NCI-H1092 treated with DMSO at 0.1 percent for 48 hours (cell line): ENCODE measurements around the gene NPEPPS.
"Not testable (repeated sequence)": the region's sequence is repeated elsewhere in the genome, so short reads cannot be mapped to it uniquely, and the experiment has no call there.

ENCODE experiments used
- DNase-seq: peaks from one replicate; lab custom pipeline; 2025; lab: John Stamatoyannopoulos, UW

NPEPPS gene, protein sequence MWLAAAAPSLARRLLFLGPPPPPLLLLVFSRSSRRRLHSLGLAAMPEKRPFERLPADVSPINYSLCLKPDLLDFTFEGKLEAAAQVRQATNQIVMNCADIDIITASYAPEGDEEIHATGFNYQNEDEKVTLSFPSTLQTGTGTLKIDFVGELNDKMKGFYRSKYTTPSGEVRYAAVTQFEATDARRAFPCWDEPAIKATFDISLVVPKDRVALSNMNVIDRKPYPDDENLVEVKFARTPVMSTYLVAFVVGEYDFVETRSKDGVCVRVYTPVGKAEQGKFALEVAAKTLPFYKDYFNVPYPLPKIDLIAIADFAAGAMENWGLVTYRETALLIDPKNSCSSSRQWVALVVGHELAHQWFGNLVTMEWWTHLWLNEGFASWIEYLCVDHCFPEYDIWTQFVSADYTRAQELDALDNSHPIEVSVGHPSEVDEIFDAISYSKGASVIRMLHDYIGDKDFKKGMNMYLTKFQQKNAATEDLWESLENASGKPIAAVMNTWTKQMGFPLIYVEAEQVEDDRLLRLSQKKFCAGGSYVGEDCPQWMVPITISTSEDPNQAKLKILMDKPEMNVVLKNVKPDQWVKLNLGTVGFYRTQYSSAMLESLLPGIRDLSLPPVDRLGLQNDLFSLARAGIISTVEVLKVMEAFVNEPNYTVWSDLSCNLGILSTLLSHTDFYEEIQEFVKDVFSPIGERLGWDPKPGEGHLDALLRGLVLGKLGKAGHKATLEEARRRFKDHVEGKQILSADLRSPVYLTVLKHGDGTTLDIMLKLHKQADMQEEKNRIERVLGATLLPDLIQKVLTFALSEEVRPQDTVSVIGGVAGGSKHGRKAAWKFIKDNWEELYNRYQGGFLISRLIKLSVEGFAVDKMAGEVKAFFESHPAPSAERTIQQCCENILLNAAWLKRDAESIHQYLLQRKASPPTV

DNA sequence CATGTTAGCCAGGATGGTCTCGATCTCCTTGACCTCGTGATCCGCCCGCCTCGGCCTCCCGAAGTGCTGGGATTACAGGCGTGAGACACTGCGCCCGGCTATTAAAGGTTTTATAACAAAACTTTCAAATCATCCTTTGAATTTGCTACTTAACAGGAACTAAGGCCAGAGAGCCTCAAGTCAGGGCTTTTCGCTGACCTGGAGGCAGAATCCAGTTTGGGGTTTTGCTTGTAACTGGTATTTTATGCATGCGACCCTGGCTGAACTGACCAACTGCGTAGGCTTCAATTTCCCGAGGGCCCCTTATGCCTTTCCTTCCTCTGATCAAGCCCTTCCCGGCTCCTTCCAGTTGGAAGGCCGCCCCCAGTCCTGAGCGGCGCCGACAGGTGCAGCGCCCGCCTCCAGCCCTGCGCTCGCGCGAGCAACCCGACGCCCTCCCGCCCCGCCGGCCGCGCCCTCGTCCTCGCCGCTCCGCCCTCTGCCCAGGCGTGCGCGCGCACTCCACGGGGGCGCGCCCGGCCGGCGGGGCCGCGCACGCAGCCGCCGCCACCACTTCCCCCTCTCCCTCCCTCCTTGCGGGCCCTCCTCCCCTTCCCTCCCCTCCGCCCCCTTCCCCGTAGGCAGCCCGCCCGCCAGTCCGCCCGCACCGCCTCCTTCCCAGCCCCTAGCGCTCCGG, at the start of gene NPEPPS:
TSS of gene NPEPPS (plus strand) at position 552 of the 676 bp plus-strand sequence. CDS start 193 bp downstream, outside the sequence.
- DNase-seq, result peak; percentile 75

DNA sequence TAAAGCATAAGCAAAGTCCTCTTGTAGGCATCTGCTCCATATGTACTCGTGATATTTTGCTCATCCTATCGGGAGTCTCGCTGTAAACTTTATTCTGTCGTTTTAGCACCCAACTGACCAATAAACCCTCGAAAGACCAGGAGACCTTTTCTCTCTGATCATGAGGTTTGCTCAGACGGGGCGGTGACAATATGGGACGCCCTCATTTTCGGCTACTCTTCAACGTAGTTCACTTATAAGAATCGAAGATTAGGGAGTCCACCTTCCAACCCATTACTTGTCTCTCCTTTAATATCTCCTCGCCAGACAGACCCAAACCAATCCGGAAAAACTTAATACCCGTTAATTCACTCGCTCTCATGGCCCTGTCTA, 39.1 kb upstream of the NPEPPS start:
- not testable (repeated sequence) for DNase-seq

DNA sequence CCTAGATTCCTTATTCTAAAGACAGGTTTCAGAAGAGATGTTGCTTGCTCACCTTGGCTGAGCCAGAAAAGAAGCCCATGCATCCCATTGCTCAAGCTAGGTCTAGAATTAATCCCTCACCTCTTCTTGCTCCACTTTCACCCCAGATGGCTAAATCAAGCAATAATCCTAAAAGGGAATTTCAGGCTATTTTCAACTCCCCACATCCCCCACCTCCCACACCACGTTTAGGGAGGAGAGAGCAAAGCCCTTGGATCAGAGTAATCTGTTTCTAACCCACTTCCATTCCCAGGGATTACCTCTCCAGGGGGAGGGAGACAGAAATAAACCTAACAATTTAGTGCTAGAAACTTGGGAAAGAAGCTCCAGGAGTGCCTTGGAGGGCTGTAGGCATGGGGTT, 31.8 kb upstream of the NPEPPS start:
- not testable (repeated sequence) for DNase-seq

DNA sequence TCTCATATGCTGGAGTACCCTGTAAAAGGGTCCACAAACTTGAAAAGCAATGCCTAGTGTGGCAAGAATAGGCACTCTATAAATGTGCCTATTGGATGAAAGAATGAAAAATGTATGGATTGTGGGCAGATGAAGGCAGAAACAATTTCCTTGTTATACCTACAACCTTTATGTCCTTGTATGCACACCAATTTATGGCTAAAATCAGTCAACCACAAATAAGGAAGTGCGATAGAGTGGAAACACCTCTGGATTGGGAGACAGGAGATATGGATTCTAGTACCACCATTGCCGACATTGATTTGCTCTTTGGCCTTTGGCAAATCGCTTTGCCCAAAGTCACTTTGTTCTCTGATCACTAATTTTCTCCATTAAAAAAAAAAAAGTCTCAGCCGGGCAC, 31.4 kb upstream of the NPEPPS start:
- not testable (repeated sequence) for DNase-seq

DNA sequence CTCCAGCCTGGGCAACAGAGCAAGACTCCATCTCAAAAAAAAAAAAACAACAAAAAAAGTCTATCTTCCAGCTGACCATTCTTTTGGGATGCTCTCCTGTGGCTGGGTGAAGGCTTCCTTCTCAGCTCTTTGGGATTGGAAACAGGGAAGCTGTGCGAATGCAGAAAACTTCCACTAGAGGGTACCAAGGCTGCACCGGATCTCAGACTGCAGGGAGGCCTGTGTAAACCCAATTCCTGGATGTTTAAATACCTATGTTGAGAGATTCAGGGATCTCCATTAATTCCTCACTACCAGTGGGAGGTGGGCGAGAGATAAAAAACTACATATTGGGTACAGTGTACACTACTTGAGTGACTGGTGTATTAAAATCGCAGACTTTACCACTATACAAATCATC, 30.3 kb upstream of the NPEPPS start:
- DNase-seq, result peak; percentile 1

DNA sequence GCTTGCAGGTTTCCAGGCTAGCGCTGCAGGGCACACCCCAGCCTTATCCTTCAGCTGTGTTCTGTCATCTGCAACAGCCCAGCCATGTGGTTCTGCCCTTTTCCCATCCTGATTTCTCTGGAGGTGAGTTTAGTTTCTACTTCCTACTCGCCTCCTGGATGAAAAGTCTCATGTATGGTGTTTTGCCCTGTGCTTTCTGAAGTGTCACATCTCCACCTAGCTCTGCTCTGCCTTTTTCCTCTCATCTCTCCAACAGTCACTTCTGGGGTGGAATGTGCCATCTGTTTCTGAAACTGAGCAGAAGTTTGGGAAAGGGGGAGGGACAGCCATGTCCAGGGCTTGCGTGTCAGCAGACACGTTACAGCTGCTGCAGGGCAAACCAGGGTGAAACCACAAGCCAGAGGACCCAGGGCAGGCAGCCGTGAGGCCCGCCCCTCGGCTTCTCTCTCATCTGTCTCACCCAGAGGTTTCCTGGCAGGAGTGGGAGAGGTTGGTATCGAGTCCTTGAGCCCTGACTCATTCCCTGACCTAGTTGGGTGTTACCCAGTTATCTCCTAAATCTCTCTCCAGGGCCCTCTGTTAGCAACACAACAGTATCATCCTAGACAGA, 28.7 kb upstream of the NPEPPS start:
- not testable (repeated sequence) for DNase-seq

DNA sequence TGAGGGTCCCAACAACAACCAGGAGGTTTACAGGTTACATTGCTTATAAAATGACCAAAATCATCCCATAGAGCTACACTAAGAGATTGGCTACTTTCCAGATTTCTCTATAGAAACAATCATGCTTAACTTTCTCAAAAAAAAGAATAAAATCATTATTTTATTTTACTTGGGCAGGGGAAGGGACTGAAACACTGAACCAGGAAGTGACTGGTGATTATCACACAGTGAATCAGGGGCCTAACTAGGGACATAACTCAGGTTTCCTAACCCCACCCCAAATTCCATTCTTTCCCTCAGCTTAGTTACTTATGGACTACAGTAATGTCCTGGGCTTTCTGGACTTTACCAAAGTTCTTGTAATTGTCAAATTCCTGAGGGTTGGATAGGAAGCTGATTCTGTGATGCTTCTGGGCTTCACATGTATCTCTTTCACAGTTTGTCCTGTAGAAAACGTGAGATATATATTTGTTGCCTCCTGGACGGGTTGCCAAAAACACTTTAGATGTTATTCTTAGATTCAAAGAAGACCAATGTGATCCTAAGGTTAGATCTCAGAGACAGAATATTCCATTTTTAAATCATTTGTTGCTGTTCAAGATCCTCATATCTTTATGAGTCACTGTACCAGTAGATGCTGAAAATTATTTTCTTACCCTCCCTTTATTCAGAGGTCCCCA, 28.0 kb upstream of the NPEPPS start:
- not testable (repeated sequence) for DNase-seq

DNA sequence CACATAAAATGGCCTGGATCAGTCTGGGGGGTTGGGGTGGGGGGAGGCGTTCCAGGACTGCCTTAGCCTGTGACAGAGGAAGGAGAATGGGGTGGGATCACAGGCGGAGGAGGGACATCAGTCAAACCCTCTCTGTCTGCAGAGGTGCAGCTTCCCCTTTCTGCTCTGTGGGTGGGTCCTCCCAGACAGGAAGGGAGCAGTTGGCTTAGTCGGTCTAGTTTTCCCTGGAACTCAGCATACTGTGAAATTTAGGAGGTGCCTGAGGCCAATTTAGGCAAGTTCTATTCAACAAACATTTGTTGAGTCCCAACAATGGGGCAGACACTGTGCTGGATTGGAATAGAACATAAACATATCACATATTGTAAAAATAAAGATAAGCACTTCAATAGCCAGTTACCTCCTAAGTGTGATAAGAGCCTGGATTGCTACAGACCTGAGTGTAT, 19.2 kb upstream of the NPEPPS start:
- DNase-seq, result not testable (repeated sequence)

DNA sequence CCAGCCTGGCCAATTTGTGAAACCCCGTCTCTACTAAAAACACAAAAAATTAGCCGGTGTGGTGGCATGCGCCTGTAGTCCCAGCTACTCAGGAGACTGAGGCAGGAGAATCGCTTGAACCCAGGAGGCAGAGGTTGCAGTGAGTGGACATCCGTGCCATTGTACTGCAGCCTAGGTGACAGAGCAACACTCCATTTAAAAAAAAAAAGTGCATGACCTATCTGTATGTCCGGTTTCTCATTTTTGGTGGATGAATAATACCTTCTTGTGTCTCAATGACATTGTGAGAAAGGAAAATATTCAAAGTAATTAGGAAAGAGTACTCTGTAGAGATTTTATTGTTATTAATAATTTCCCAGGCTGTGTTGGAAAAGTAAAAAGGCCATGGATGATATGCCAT, 17.6 kb upstream of the NPEPPS start:
- not testable (repeated sequence) for DNase-seq

DNA sequence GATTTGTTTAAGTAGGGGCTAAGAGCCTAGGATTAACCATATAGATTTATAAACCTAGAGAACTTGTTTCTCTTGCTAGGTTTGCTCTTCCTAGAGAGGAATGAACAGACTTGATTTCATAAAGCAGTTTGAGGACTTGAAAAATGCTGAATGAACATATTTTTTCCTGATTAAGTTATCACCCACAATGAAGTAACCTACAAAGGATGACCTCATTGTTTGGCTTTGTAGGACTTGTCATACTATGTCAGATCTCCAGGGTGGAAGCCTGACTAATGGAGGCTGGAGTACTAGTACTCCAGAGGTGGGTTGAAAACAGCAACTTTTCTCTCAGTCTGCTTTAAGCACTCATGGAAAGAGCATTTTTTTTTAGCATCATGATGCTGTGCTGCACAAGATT, 12.0 kb upstream of the NPEPPS start:
- DNase-seq, result not testable (repeated sequence)

DNA sequence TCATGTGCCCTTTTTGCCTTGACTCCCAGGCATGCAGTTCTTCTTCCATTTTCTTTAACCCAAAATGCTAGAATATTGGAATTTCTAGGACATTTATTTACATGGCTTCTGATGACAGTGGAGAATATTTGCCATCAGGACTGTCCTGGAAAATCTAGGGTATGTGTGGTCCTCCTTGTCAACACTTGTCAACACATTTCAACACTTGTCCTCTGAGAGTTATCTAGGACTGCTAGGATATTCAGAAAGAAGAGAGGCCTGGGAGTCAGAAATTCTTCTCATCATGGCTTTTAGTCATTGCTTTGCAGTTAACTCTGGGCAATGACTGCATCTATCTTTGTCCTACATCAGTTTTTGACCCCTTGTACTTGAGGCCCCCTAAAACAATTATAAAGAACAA, 11.5 kb upstream of the NPEPPS start:
- DNase-seq, result not testable (repeated sequence)

DNA sequence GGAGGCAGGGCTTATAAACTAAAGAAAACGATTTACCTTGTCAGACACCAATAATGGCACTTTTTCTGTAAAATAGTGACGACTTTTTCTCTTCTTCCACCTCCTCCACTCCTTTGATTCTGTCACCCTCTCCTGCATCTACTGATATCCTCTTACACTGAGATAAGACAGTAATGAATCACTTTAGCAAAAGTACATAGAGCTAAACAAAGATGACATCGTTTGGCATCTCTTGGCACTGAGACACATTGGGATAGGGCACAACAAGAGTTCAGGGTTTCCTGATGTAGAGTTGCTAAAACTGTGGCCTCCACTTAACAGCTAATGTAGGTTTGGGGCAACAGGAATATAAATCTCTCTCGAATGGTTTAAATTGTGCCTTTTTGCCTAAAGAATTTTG, 10.6 kb upstream of the NPEPPS start:
- DNase-seq, result not testable (repeated sequence)

DNA sequence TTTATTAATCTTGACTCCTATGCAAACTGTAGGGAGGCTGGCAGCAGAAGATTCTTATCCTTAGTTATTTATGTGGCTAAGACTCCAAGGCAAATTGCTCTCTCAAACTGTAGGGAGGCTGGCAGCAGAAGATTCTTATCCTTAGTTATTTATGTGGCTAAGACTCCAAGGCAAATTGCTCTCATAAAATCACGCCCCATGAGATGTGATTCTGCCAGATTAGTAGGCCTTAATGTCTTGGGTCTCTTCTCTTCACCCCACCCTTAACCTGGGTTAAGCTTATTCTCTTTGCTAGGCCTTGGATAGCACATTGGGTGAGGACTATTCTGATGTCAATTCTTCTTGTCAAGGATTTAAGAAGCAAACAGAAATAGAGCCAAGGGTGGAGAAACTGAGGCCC, 9.5 kb upstream of the NPEPPS start:
- DNase-seq, result not testable (repeated sequence)

DNA sequence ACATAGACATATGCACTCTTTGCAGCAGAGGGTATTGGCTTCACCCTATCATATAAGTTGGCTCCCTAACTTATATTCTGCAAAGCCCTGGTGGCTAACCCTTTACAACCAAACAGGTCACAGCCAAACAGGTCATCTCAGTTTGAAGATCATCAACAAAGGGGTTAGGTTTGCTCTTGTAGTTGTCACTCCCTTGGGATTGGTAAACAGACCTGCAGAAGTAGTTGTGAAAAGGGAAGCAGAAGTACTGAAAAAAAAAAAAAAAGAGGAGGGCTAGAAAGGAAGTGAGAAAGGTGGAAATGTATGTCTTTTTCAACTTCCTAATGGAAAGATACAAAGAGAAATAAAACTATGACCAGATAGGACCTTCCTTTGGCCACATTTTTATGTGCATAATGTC, 8.6 kb upstream of the NPEPPS start:
- not testable (repeated sequence) for DNase-seq

DNA sequence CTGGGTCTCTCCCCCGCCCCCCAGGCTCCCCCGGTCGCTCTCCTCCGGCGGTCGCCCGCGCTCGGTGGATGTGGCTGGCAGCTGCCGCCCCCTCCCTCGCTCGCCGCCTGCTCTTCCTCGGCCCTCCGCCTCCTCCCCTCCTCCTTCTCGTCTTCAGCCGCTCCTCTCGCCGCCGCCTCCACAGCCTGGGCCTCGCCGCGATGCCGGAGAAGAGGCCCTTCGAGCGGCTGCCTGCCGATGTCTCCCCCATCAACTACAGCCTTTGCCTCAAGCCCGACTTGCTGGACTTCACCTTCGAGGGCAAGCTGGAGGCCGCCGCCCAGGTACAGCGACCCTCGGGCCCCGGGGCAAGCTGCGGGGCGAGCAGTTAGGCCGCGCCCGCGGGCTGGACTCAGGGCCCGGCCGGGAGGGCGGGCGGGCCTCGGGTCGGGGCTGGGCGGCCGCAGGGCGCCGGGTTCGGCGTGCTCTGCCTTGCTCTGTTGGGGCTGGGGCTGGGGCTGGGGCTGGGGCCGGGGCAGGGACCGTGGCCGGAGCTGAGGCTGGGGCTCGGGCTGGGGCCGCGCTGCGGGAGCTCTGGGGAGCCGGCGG, 419 bp downstream of the NPEPPS start:
- DNase-seq, result not testable (repeated sequence)

DNA sequence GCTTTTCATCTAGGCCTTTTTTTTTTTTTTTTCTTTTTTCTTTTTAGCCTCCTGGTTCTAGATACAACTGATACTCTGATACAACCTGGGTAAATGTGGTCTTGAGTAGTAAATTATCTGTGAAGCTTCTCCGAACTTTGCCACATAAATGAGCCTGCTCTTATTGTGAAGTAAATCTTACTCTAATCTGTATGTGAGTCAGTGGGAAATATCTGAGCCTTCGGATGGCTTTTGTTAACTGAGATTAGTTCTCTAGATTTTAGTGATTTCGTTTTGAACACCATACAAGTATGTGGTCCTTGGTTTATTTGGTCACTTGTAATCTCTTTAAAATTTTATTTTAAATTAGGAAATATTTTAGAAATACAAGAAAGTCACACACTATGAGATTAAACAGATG, 8.2 kb downstream of the NPEPPS start:
- DNase-seq, result not testable (repeated sequence)

DNA sequence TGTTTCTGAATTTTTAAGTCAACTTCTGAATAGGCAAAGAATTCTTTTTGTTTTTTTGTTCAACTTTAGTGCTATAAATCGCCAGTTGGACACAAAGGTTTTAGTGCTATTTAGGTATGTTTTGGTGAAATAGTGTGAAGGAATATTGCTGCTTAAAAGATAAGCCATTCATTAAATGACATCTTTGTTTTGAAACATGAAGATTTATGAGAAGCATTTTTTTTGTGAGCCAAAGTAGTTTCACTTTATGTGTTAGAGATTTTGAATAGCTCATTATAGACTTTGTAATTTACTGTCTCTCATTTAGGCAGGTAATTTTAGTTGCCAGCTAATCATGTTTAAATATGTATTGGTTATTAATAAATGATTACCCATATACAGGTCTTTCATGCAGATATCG, 10.8 kb downstream of the NPEPPS start:
- not testable (repeated sequence) for DNase-seq

DNA sequence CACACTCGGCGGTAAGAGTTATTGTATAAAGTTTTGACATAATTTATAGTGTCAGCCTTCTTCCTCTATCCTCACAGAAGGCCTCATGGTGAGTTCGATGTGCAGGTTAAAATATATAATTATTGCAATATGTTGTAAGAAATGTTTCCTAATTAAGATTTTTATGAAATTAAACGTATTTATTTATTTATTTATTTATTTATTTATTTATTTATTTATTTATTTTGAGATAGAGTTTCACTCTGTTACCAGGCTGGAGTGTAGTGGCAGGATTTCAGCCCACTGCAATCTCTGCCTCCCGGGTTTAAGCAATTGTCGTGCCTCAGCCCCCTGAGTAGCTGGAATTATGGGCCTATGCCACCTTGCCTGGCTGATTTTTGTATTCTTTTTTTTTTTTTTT, 13.4 kb downstream of the NPEPPS start:
- not testable (repeated sequence) for DNase-seq

DNA sequence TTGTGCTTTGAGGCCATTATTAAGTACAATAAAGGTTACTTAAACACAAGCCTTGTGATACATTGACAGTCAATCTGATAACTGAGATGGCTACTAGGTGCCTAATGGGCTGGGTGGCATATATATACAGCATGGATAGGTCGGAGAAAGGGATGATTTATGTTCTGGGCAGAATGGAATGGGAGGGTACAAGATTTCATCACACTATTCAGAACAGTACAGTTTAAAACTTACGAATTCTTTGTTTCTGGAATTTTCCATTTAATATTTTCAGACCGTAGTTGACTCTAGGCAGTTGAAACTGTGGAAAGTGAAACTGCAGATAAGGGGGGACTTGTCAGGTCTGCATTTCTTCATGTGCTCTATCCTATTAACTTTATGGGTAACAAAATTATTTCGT, 23.8 kb downstream of the NPEPPS start:
- not testable (repeated sequence) for DNase-seq

DNA sequence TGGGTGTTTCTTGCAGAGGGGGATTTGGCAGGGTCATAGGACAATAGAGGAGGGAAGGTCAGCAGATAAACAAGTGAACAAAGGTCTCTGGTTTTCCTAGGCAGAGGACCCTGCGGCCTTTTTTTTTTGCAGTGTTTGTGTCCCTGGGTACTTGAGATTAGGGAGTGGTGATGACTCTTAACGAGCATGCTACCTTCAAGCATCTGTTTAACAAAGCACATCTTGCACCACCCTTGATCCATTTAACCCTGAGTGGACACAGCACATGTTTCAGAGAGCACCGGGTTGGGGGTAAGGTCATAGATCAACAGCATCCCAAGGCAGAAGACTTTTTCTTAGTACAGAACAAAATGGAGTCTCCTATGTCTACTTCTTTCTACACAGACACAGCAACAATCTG, 25.2 kb downstream of the NPEPPS start:
- not testable (repeated sequence) for DNase-seq
